SU-DHL-6 (cell line): ENCODE results near the gene AGPAT4.

Source experiments
- CTCF ChIP-seq: fragments of 200-600 bp; sonication (generic); IDR thresholded peaks from one replicate; pipeline ENCODE4 v1.5.1; 2017; ENCODE audit warnings: antibody characterized with exemption, mild to moderate bottlenecking, low read length, moderate library complexity; ENCODE audit not compliant: insufficient read depth, poor library complexity, severe bottlenecking
- EZH2phosphoT487 ChIP-seq: fragments of 200-600 bp; sonication (generic), shearing (Covaris generic); conservative IDR thresholded peaks from 2 replicates; pipeline ENCODE4 v1.6.1; 2018; ENCODE audit warnings: mild to moderate bottlenecking, antibody characterized with exemption, low read length, moderate library complexity, mixed read lengths

- TF ChIP-seq CTCF: no peak
- no peak for TF ChIP-seq EZH2phosphoT487
Measured at GRCh38 chr6:161140554-161140875, 133.3 kb downstream of the AGPAT4 start.
